ENCODE data around the gene ATXN1.

Gene ATXN1

DNA sequence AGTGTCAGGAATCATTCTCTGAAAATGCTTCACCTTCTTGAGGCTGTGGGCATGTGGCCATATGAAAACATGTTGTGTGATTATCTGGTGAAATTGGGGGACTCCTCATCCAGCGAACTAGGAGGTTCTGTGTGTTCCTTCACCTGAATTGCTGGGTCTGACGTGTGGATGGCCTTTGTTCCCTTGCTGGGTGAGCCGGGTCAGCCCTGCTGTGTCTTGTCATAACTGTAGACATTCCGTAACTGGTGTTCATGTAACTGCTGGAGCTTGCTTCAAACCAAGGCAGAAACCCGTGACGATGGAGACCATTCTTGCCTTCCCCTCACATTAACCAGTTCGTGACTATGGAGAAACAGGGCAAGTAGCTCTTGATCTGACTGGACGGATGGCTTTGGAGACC, 399.4 kb downstream of the ATXN1 start:
- no peak for DNase-seq (ENCODE audit: low read depth, low spot score)

DNA sequence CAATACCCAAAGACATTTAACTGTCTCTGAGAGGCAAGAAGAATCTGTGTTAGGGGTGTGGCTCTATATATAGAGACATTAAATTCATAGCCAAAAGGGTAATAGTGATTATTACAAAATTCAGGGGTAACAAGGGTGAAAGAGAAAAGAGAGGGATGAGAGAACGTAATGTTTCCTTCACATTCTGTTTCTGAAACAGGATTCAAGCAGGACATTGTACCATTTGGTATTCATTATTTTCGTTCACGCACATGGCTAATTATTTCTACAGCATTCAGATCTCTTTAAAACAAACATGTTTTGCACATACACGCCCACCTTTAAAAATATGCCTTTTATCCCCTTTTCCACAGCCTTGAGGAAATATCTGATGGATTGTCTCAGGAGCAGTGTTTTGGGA, 400.1 kb downstream of the ATXN1 start:
- DNase-seq (ENCODE audit: low read depth, low spot score): no peak

DNA sequence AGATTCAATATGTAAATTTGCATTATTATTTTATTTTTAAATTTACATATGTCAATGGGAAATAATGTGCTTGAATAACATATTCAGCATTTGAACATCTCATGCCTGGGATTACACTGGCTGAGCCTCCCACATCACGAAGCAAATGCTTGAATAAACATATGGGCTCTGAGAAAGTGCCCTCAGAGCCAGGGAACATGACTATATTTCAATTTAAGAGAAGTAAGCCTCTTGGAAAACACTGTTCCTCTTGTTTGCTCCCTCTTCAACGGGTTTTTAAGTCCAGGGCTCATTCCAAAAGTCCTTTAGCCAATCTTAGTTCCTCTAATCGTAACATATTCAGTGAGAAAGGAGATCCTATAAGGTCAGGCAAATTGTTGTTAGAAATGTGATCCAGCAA, 400.9 kb downstream of the ATXN1 start:
- DNase-seq (ENCODE audit: low read depth, low spot score): no peak

DNA sequence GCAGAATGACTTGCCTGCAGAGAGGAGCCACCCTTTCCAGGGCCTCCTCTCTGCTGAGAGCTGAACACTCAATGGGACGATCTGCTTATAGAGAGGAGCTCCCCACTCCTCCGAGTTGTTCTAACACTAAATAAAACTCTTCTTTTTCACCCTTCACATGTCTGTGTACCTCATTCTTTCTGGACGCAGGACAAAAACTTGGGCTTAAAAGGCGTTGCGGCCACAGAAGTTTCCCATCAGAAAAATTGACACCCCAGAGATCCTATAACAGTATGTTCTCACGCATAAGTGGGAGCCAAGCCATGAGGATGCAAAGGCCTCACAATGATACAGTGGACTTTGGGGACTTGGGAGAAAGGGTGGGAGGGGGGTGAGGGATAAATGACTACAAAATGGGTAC, 401.7 kb downstream of the ATXN1 start:
- no peak for DNase-seq (ENCODE audit: low read depth, low spot score)

DNA sequence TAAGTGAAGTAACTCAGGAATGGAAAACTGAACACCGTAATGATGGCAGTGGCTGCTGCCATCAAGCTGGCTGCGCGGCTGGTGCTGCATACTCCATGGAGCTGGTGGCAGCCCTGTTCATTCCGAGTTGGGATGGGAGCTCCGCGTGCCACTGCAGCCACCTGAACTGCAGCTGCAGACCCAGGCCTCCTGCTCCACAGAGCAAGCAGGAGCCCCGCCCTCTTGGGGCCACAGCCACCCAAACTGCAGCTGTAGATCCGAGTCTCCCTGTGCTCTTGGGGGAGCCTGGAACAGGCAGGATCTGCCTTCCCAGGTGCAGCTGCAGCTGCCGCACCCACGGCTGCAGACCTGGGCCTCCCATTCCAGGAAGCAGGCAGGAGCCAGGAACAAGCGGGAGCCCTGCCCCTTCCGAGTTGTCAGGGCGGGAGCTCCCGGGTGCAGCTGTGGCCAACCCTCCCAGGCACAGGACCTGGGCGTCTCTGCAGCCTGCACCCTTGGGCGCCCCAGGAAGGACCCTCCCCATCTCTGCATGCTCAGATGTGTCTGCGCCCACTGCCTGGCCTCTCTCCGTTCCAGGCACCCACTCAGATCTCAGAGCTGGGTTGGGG, 402.6 kb downstream of the ATXN1 start:
- DNase-seq (ENCODE audit: low read depth, low spot score): no peak

DNA sequence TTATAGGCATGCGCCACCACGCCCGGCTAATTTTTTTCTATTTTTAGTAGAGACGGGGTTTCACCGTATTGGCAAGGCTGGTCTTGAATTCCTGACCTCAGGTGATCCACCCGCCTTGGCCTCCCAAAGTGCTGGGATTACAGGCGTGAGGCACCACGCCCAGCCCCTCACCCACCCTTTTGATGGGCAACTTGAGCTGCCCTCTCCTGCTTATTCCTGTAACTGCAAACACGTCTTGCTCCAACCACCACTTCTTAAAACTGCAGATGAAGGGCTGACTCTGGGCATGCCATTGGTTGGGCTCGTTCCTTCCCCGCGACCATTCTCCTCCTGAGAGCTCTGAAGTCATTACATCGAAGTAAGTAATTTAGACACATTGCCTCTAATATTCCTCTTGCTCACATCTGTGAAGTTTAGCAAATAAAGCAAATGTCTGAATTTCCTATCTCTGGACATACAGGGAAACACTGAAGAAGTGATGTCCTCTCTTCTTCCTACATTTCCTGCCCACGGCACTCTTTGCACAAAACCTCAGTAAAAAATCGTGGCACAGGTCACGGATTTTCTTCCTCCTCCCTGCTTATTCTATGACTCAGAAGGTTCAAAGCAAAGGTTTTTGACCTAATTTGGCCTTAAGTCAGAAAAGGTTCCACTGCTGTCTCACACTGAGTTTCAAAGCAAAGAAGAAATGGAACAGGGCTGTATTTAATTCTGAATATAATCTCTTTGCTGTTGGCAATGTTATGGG, 405.4 kb downstream of the ATXN1 start:
- DNase-seq (ENCODE audit: low read depth, low spot score): no peak

DNA sequence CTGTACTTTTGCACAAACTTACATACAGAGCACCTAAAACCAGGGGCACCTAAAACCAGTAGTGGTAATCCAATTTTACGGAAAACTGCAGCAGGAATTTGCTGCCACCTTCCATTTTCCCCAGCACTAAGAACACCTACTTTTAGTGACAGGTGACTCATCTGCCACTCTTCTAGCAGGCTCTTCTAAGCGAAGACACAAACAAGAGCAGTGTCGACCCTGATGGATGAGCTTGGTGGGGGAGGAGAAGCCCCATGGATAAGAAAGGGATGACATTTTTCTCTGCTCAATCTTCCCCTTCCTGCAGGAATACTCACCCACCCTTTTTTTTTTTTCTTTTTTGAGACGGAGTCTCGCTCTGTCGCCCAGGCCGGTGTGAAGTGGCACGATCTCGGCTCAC, 406.0 kb downstream of the ATXN1 start:
- no peak for DNase-seq (ENCODE audit: low read depth, low spot score)

DNA sequence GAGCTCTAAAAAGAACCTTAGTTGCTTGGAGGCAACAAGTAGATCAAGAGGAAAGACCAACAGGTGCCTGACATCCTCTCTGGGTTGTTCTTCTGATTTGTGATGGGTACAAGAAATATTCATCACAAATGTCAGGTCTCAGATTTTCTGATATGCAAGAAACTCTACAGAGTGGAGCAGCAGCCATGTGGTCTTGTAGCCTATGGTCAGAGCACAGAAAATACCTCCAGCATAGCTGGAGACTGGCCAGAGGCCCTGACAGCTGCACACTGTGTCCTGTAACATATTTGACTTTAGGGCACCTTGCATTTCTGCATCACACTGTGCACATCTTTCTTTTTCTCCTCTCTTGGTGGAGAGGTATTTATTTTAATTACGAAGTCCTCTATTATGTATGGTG, 406.6 kb downstream of the ATXN1 start:
- DNase-seq (ENCODE audit: low read depth, low spot score): no peak

DNA sequence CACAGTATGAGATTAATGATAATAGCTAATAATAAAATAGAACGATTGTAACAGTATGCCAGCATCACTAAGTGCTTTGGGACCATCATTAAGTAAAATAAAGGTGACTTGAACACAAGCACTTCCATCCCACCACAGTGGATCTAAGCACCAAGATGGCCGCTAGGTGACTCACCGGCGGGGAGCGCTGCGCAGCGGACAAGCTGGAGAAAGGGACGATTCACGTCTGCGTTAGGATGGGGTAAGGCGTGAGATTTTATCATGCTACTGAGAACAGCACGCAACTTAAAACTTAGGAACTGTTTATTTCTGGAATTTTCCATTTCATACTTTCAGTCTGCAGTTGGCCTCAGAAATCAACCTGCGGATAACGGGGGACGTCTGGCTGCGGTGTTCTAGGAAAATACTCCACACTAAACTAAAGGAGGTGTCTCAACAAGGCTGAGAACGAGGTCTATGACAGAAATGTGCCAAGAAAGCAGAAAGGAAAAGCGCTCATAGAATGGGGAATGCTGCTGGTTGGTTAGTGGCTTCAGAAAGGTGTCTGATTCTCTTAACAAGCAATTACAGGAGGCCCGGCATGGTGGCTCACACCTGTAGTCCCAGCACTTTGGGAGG, 408.3 kb downstream of the ATXN1 start:
- DNase-seq (ENCODE audit: low read depth, low spot score): no peak

DNA sequence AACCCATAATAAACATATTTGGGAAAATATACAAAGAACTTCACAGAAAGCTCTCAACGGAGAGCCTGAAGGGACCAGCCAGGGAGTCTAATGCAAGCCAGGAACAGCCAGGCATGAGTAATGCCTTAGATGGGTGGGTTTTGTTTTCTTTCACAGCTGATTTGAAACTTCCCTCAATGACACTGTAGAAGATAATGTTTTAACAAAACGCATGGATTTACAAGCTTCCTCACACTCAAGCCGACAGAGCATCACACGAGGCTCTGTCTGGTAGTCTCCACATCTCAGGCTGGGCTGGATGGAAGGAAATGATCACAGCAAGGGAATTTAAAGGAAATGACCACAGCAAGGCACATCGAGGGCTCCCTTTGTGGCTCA, 409.0 kb downstream of the ATXN1 start:
- DNase-seq (ENCODE audit: low read depth, low spot score): no peak

DNA sequence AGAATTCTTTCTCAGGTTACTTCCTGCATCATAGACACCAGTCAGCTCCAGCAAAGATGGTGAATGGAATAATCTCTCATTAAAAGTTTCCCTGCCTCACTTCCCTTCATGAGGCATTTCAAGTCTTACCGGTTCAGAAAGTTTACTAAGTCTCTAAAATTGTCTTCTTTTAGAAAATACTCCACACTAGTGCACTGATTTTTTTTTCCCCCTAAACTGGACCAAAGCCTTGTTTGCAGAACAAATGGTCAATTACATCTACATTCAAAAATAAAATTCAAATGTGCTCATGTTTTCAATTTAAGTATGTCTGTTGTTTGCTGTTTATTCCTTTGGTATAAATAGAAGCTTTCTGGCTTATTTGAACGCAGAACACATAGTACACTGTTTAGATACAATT, 411.7 kb downstream of the ATXN1 start:
- no peak for DNase-seq (ENCODE audit: low read depth, low spot score)

DNA sequence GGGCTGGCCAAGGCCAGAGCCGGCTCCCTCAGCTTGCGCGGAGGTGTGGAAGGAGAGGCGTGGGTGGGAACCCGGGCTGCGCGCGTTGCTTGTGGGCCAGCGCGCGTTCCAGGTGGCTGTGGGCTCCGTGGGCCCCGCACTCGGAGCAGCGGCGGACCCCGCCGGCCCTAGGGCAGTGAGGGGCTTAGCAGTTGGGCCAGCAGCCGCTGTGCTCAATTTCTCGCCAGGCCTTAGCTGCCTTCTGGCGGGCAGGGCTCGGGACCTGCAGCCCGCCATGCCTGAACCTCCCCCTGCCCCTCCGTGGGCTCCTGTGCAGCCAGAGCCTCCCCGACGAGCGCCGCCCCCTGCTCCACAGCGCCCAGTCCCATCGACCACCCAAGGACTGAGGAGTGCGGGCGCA, 414.4 kb downstream of the ATXN1 start:
- DNase-seq (ENCODE audit: low read depth, low spot score): no peak

DNA sequence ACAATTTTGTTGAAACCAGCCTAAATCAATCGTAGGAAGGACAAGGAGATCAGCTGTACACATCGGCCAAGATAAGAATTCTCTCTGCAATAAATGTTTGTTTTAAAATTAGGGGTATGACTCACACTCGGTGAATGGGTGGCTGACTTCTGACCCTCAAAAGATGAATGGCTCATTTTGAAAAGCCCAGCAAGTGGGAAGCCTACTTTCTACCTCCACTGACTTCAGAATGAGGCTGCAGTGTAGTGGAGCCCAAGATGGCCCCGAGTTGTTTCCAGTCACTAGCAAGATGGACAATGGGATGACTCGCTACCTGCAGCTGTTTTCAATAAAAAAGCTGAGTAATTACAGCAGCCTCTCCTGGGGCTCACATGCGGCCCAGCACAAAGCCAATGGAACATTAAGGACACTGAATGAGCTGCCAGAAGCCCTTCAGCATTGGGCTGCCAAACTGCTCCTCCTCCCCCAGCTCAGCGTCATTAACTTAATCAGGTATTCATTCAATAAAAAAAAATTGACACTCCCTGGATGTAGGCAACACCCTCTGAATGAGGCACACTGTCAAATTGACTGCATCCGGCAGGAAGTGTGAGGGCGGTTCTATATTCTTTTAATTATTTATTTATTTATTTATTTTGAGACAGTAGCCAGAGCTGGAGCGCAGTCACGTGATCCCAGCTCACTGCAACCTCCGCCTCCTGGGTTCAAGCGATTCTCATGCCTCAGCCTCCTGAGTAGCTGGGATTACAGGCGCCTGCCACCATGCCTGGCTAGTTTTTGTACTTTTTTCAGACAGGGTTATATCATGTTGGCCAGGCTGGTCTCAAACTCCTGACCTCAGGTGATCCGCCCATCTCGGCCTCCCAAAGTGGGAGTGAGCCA, 415.6 kb downstream of the ATXN1 start:
- no peak for DNase-seq (ENCODE audit: low read depth, low spot score)

DNA sequence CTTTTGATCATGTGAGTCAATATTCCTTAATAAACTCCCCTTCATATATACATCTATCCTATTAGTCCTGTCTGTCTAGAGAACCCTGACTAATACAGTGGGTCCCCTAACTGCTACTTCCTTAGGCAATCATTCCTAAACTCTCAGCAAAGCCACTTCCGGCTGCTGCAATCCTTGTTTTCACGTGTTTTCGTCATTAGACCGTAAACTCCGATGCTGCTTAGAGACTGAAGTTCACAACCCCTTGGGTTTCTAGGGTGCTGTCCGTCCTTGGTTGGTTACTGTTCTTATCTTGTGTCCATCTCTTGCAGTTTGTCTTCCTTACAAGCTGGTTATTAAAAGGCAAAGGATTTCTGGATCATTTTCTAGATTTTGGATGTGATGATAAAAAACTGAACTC, 416.5 kb downstream of the ATXN1 start:
- DNase-seq (ENCODE audit: low read depth, low spot score): no peak

DNA sequence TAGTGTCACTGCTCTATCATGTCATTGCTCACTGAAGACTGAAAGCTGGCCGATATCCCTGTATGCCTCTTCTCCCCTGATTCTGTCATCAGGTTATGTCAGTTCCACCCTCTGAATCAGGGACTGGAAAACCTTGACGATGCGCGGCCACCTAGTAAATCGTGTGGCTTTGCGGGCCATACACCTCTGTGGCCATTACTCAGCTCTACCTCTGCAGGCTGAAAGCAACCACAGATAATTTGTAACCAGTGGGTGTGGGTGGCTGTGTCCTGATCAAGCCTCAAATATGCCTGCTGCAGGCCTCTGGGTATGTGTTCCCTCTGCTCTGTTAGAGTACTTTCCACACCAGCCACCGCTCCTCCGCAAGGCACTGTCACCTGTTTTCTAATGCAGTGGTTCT, 417.7 kb downstream of the ATXN1 start:
- DNase-seq (ENCODE audit: low read depth, low spot score): no peak

DNA sequence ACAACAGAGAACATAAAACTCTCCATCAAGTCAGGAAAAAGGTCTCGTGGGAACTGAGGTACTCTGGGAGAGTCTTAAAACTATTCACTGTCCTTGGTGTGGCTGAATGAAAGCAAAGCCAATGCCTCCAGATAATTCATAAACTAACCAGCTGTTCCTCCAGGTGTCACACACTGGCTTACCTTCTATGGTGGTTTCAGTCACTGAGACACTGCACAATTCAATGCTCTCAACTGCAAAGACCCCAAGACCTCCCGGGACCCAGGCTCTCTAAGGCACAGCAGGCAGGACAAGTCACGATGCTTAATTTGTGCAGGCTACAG, 422.0 kb downstream of the ATXN1 start:
- no peak for DNase-seq (ENCODE audit: low read depth, low spot score)

DNA sequence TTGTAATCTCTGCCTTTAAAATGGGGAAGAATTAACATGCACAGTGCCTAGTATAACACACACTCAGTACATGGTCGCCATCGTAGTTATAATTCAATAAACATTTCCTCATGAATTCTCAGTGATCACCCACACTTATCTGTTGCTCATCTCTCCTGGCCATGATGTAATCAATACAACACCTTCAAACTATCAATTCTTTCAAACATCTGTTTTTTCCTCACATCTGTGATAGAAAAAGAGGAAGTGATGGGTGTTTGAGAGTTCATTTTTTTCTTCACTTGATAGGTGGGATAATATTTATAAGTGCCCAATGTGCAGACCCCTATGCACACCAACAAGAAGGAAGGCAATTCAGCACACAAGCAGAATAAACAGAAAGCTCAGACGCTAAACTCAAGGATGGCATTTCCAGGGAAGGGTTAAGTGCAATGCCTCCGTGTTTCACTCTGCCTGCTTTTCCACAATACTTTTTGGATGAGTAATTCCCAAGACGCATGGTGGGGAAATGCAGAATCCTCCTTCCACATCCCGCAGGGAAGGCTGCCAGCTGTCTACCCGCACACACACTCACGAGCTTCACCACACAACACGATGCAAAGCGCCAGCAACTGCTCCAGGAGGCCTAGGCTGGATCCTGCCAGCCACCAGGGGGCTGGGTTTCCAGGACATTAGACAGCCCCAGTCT, 422.5 kb downstream of the ATXN1 start:
- peak; percentile 94 for DNase-seq (ENCODE audit: low read depth, low spot score)

DNA sequence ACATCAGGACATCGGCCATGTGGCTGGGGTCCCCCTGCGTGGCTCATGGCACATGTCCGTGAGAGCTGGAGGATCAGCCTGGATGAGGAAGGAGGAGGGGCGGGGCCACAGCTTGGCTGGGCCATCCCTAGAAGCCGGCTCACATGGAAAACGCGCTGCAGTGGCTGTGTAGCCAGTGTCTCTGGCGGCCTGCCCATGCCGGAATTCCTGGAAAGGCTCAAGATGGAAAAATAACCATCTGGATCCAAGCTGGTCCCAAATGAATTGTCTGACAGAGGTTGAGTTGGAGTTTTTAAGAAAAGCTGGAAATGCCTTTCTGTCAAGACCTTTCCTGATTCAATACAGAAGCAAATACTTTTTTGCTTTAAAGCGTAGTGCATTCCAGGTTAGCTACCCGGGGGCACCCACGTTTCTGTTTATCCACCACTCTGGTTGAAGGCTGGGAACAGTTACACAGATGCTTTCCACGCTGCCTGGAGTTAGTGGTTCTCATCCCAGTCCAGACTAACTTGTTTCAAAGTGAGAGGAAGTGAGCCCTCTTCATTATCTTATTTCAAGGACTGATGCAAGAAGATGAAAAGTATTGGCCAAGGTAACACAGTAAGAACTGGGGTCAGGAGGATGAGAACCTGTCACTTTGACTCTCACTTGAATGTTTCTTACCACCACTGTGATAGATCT, 423.8 kb downstream of the ATXN1 start:
- peak; percentile 75 for DNase-seq (ENCODE audit: low read depth, low spot score)

DNA sequence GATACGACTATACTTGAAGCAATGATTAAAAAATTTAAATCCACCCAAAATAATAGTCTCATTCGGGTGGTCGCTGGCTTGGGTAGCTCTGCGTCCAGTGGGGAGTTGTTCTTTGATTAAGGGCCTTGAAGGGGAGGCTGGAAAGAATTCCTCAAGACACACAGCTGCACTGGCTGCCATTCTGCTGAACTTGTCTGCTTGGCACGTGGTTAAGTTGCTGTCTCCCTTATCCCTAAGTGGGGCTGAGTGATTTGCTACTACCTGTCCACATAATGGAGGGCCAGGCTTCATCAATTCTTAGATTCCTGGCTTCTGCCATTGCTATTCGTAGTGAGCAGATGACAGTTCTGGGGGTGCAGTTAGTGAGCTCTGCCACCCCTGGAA, 424.4 kb downstream of the ATXN1 start:
- DNase-seq (ENCODE audit: low read depth, low spot score): no peak

DNA sequence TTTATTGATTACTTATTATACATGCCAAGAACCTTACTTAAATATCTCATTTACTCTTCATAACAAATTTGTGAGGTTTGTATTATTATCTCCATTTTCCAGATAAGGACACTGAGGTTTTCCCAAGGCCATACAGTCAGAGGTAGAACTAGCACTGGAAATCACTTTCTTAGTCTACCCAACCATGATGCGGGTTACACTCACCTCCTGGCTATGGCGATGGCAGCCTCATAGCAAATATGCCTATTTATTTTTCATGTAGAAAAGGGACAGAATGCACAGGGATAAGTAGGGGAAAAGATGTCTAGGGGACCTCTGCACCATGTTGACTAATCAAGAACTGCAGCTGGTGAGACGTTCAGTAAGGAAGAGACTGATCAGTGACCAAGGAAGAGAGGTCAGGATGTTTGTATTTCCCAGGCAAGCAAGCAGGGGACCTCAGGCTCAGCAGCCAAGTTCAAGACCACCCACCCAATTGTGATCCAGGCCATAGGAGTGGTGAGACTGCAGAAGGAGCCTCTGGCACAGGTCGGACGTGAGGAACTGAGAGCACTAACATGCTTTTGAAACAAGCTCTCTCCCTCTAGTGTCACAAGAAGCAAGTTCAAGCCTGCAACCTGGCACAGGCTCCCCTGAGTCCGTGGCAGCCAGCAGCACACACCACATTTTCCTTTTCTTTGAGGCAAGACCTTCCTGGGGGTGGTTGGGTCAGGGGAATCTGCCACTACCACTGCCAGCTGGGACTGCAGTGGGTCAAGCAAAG, 425.0 kb downstream of the ATXN1 start:
- DNase-seq (ENCODE audit: low read depth, low spot score): no peak

DNA sequence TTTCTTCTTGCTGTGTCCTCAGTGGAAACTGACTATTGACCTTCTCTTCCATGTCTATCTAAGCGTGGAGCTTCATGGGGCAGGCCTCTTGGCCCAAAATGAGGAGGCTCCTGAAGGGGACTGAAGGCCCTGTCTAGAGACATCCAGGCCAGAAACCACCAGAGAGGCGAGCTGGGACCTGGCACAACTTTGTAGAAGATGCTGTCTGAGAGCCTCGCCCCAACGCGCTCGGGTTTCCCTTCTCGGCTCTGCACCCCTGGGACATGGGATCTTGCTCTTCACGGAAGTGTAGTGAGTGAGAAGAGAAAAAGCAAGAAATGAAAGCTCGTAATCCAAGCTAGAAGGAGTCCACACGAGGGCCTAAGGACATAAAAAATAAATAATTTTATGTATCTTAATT, 426.1 kb downstream of the ATXN1 start:
- DNase-seq (ENCODE audit: low read depth, low spot score): no peak

All from smooth muscle cell of the brain vasculature (primary cell).